GM12878 (cell line): ENCODE results near the gene FAM227B. TPM values are rescaled to one million over a fixed set of nuclear protein-coding genes. Genes with fewer than 3 reads are reported as not detected.

Experiments used
- ATAC-seq: fragments of 200-7000 bp; cut with Tn5 transposase; 3 replicates; pipeline ENCODE4 v1.9.1; 2020; ENCODE audit warnings: mild to moderate bottlenecking, moderate library complexity
- BruUV-seq: library from RNA; stranded (reverse); fragments of 400-500 nt; replicated peaks from 2 replicates; lab custom pipeline; 2021; lab: Mats Ljungman, UMichigan
- CTCF ChIA-PET: fragments of 300-600 bp; sonication (Branson Sonifier 250); formaldehyde crosslinking; extraction: SDS; loops from one replicate; lab custom pipeline; 2021; ENCODE audit warnings: inconsistent platforms; lab: Yijun Ruan, JAX
- POLR2A ChIA-PET: fragments of 350-600 bp; formaldehyde crosslinking; extraction: SDS; loops from one replicate; lab custom pipeline; 2021; ENCODE audit warnings: inconsistent platforms; lab: Charles Lee
- RAD21 ChIA-PET: fragments of 300-600 bp; sonication (Branson Sonifier 250); formaldehyde crosslinking; loops from one replicate; lab custom pipeline; 2023; ENCODE audit warnings: antibody characterized with exemption; ENCODE audit not compliant: unreplicated experiment; lab: Charles Lee
- SMC1A ChIA-PET: fragments of 300-600 bp; sonication (Branson Sonifier 250); formaldehyde crosslinking; loops from one replicate; lab custom pipeline; 2023; ENCODE audit not compliant: unreplicated experiment, uncharacterized antibody; lab: Charles Lee
- DNase-seq: peaks from one replicate; pipeline ENCODE4 v3.0.0-alpha.2; 2011; ENCODE audit warnings: low read depth, low spot score
- FAIRE-seq: peaks from 3 replicates; lab custom pipeline; 2011; peaks lifted over from hg19 to GRCh38; lab: Jason Lieb, UNC
- H2AFZ ChIP-seq: 2 replicates; pipeline ENCODE4 v1.6.0; 2011; ENCODE audit warnings: low read depth, low read length, control low read depth; ENCODE audit not compliant: control insufficient read depth
- H3K27ac ChIP-seq: 2 replicates; pipeline ENCODE4 v1.5.1; 2011; ENCODE audit warnings: control low read depth; ENCODE audit not compliant: control insufficient read depth, insufficient read depth
- H3K27me3 ChIP-seq, 2 experiments: replicated peaks in 1 of 2; 2 replicates each; pipeline versions ENCODE4 v1.6.0 to v1.6.1; 2011; ENCODE audit warnings: low read length in 1 of 2; ENCODE audit not compliant: control insufficient read depth in 2 of 2, insufficient read depth in 2 of 2
- H3K36me3 ChIP-seq, 2 experiments: 2 replicates each; pipeline ENCODE4 v1.5.1; 2011; ENCODE audit warnings: low read length in 1 of 2; ENCODE audit not compliant: control insufficient read depth in 2 of 2, insufficient read depth in 2 of 2
- H3K4me1 ChIP-seq: 2 replicates; pipeline ENCODE4 v1.6.1; 2011; ENCODE audit warnings: mild to moderate bottlenecking, low read length, moderate library complexity, mixed read lengths; ENCODE audit not compliant: control insufficient read depth, insufficient read depth
- H3K4me2 ChIP-seq: 2 replicates; pipeline ENCODE4 v1.6.0; 2011; ENCODE audit warnings: control low read depth; ENCODE audit not compliant: control insufficient read depth, insufficient read depth
- H3K4me3 ChIP-seq: fragments of 200-600 bp; sonication (generic); 2 replicates; pipeline ENCODE4 v1.5.1; 2016
- H3K79me2 ChIP-seq: 2 replicates; pipeline ENCODE4 v1.6.0; 2011; ENCODE audit warnings: low read length; ENCODE audit not compliant: control insufficient read depth, insufficient read depth
- H3K9ac ChIP-seq: 2 replicates; pipeline ENCODE4 v1.8.0; 2011; ENCODE audit warnings: low read length, control low read depth, mixed read lengths; ENCODE audit not compliant: control insufficient read depth, insufficient read depth
- H3K9me3 ChIP-seq: replicated peaks from 3 replicates; pipeline ENCODE4 v1.5.1; 2011; ENCODE audit warnings: mild to moderate bottlenecking, low read length; ENCODE audit not compliant: control insufficient read depth, insufficient read depth
- H4K20me1 ChIP-seq: 2 replicates; pipeline ENCODE4 v1.6.0; 2011; ENCODE audit not compliant: control insufficient read depth, insufficient read depth
- EP300 ChIP-seq, 2 experiments: fragments of 150-350 bp in 1 of 2; IDR thresholded peaks; 2 replicates each; pipeline ENCODE4 v1.6.1; 2011 to 2012; ENCODE audit warnings: low read depth in 2 of 2, low read length in 2 of 2, borderline replicate concordance in 1 of 2, improper control_type of control experiment in 1 of 2, inconsistent platforms in 1 of 2; ENCODE audit not compliant: control insufficient read depth in 1 of 2
- HDAC6 ChIP-seq: fragments of 200-600 bp; sonication (generic); IDR thresholded peaks from one replicate; pipeline ENCODE4 v1.8.0; 2017; ENCODE audit warnings: antibody characterized with exemption; ENCODE audit not compliant: unreplicated experiment
- MYC ChIP-seq: IDR thresholded peaks from 2 replicates; pipeline ENCODE4 v1.6.1; 2011; ENCODE audit warnings: mild to moderate bottlenecking, low read length, moderate library complexity, inconsistent platforms; ENCODE audit not compliant: insufficient read depth, insufficient replicate concordance, insufficient read length, severe bottlenecking
- POLR2AphosphoS5 ChIP-seq: IDR thresholded peaks from 2 replicates; pipeline ENCODE4 v1.6.1; 2011; ENCODE audit warnings: mild to moderate bottlenecking, low read length, inconsistent platforms
- SUZ12 ChIP-seq: fragments of 200-600 bp; sonication (generic); IDR thresholded peaks from one replicate; pipeline ENCODE4 v1.6.1; 2018; ENCODE audit warnings: antibody characterized with exemption, mild to moderate bottlenecking; ENCODE audit not compliant: unreplicated experiment
- TAF1 ChIP-seq: IDR thresholded peaks from 2 replicates; pipeline ENCODE4 v1.6.1; 2011; ENCODE audit warnings: mild to moderate bottlenecking, low read depth, low read length, borderline replicate concordance
- ZNF24 ChIP-seq: fragments of 450-650 bp; IDR thresholded peaks from 2 replicates; pipeline ENCODE4 v1.6.1; 2017; ENCODE audit warnings: antibody characterized with exemption, mild to moderate bottlenecking
- ZNF274 ChIP-seq: IDR thresholded peaks from one replicate; pipeline ENCODE4 v1.8.0; 2011; ENCODE audit not compliant: insufficient read length, insufficient read depth
- WGBS: methylation state at CpG from one replicate; pipeline ENCODE4 v1.1.6; 2016; ENCODE audit warnings: low lambda C conversion rate; ENCODE audit not compliant: insufficient replicate concordance, insufficient coverage; ENCODE audit errors: missing lambda C conversion rate; 5-methylcytosine and 5-hydroxymethylcytosine counted together
- in situ Hi-C: fragments of 300-500 bp; cut with MboI; formaldehyde crosslinking; loops from 9 replicates; pipeline ENCODE4 v1.14.3; 2018; ENCODE audit warnings: mixed read lengths
- intact Hi-C: fragments of 100-400 bp; cut with micrococcal nuclease; formaldehyde crosslinking; loops from one replicate; pipeline ENCODE4 v1.14.2; 2022; ENCODE audit not compliant: unreplicated experiment
- polyA plus RNA-seq, 11 experiments: library from polyadenylated mRNA; depleted of rRNA in 4 of 11; unstranded in 6 of 11; stranded (reverse) in 5 of 11; fragments of >200 nt; fragmentation: Nextera tagmentation in 4 of 11; fragmentation: Illumina TruSeq in 1 of 11; extraction: Ambion mirVana in 4 of 11; extraction: Trizol in 1 of 11; gene quantifications; 1 replicate in 1 of 11; 2 replicates in 10 of 11; pipeline versions ENCODE4 v1.2.1 to v1.2.3, GENCODE V29; 2011 to 2016; ENCODE audit warnings: inconsistent platforms in 2 of 11, missing spikeins in 2 of 11, low read depth in 1 of 11
- total RNA-seq, 4 experiments: library from RNA; depleted of rRNA in 3 of 4; stranded (reverse); fragments of >200 nt in 3 of 4; fragmentation: Illumina TruSeq in 1 of 4; extraction: Trizol in 1 of 4; gene quantifications; 2 replicates each; pipeline versions ENCODE4 v1.2.1 to v1.2.3, GENCODE V29; 2013 to 2021
- TF ChIP-seq, protein P1 (sequence below): fragments of 450-650 bp; IDR thresholded peaks from 2 replicates; pipeline ENCODE4 v1.6.1; 2018; ENCODE audit warnings: mild to moderate bottlenecking, low read depth, moderate library complexity; ENCODE audit not compliant: partially characterized antibody
- TF ChIP-seq, protein P2 (sequence below): fragments of 450-650 bp; IDR thresholded peaks from 2 replicates; pipeline ENCODE4 v1.6.1; 2016; ENCODE audit warnings: mild to moderate bottlenecking
- TF ChIP-seq, protein P3 (sequence below): fragments of 450-650 bp; IDR thresholded peaks from 2 replicates; pipeline ENCODE4 v1.6.1; 2017; ENCODE audit warnings: mild to moderate bottlenecking, moderate library complexity

Gene FAM227B
- total and polyA plus RNA-seq, 10 of the 15 experiments (the other 5 are each of a cell fraction or from before 2014, with no cell fraction given), result 3.9 to 12.6 (median 6.9) TPM

DNA sequence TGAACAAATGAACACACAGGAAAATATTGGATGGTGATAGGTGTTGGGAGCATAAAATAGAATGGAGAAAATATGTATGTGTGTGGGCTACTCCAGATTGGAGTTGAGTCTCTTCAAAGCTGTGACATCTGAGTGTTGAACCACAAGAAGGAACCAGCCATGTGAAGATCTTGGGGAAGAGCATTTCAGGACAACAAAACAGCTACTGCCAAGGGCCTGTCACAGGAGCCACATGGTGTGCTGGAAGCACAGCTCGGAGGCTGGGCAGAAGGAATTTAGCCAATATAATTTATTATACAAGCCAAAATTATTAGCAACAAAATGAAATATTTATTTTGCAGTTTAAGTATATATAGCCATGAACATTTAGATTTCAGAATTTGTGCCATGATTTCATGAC lies 305.9 kb downstream of the FAM227B start:
- ChIA-PET POLR2A (no interaction called here), SMC1A (interaction anchor here (0.8 kb wide), 1 partner anchor 107 kb away, joined by 3 read pairs; no protein-coding TSS in a partner anchor), RAD21 (no interaction called here), CTCF (no interaction called here)
- ATAC-seq (no peak), DNase-seq (no peak), FAIRE-seq (no peak)
- Histone ChIP-seq H3K4me2 (no peak overlapping the region), H3K4me3 (no peak overlapping the region), H3K27ac (no peak overlapping the region), H2AFZ (no peak overlapping the region), H3K27me3 (no peaks in the 10 kb centered on the region), H3K9me3 (no peaks in the 10 kb centered on the region), H3K9ac (no peak overlapping the region), H4K20me1 (no peaks in the 10 kb centered on the region), H3K36me3 (no peaks in the 10 kb centered on the region; a peak in 1 of 4 replicates), H3K4me1 (no peaks in the 10 kb centered on the region), H3K79me2 (no peaks in the 10 kb centered on the region)
- intact Hi-C loops (no loop called here), in situ Hi-C loops (no loop called here)
- TF ChIP-seq SUZ12, result no peak
- TF ChIP-seq ZNF274, result no peak
- TF ChIP-seq, protein P1, sequence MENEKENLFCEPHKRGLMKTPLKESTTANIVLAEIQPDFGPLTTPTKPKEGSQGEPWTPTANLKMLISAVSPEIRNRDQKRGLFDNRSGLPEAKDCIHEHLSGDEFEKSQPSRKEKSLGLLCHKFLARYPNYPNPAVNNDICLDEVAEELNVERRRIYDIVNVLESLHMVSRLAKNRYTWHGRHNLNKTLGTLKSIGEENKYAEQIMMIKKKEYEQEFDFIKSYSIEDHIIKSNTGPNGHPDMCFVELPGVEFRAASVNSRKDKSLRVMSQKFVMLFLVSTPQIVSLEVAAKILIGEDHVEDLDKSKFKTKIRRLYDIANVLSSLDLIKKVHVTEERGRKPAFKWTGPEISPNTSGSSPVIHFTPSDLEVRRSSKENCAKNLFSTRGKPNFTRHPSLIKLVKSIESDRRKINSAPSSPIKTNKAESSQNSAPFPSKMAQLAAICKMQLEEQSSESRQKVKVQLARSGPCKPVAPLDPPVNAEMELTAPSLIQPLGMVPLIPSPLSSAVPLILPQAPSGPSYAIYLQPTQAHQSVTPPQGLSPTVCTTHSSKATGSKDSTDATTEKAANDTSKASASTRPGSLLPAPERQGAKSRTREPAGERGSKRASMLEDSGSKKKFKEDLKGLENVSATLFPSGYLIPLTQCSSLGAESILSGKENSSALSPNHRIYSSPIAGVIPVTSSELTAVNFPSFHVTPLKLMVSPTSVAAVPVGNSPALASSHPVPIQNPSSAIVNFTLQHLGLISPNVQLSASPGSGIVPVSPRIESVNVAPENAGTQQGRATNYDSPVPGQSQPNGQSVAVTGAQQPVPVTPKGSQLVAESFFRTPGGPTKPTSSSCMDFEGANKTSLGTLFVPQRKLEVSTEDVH, result no peak
- TF ChIP-seq, protein P2, sequence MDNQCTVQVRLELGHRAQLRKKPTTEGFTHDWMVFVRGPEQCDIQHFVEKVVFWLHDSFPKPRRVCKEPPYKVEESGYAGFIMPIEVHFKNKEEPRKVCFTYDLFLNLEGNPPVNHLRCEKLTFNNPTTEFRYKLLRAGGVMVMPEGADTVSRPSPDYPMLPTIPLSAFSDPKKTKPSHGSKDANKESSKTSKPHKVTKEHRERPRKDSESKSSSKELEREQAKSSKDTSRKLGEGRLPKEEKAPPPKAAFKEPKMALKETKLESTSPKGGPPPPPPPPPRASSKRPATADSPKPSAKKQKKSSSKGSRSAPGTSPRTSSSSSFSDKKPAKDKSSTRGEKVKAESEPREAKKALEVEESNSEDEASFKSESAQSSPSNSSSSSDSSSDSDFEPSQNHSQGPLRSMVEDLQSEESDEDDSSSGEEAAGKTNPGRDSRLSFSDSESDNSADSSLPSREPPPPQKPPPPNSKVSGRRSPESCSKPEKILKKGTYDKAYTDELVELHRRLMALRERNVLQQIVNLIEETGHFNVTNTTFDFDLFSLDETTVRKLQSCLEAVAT, result no peak
- TF ChIP-seq, protein P3, sequence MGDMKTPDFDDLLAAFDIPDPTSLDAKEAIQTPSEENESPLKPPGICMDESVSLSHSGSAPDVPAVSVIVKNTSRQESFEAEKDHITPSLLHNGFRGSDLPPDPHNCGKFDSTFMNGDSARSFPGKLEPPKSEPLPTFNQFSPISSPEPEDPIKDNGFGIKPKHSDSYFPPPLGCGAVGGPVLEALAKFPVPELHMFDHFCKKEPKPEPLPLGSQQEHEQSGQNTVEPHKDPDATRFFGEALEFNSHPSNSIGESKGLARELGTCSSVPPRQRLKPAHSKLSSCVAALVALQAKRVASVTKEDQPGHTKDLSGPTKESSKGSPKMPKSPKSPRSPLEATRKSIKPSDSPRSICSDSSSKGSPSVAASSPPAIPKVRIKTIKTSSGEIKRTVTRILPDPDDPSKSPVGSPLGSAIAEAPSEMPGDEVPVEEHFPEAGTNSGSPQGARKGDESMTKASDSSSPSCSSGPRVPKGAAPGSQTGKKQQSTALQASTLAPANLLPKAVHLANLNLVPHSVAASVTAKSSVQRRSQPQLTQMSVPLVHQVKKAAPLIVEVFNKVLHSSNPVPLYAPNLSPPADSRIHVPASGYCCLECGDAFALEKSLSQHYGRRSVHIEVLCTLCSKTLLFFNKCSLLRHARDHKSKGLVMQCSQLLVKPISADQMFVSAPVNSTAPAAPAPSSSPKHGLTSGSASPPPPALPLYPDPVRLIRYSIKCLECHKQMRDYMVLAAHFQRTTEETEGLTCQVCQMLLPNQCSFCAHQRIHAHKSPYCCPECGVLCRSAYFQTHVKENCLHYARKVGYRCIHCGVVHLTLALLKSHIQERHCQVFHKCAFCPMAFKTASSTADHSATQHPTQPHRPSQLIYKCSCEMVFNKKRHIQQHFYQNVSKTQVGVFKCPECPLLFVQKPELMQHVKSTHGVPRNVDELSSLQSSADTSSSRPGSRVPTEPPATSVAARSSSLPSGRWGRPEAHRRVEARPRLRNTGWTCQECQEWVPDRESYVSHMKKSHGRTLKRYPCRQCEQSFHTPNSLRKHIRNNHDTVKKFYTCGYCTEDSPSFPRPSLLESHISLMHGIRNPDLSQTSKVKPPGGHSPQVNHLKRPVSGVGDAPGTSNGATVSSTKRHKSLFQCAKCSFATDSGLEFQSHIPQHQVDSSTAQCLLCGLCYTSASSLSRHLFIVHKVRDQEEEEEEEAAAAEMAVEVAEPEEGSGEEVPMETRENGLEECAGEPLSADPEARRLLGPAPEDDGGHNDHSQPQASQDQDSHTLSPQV, result no peak
- no peak for TF ChIP-seq EP300 (IDR thresholded peaks at IDR 0.05; ENCODE audit: borderline replicate concordance in 1 of 2, control insufficient read depth in 1 of 2, low read depth in 2 of 2, low read length in 2 of 2)
- TF ChIP-seq TAF1, result no peak
- no peak for TF ChIP-seq POLR2AphosphoS5
- no peak for TF ChIP-seq HDAC6
- TF ChIP-seq ZNF24, result no peak
- no peak for TF ChIP-seq MYC
- BruUV-seq, result no TSS peak
- WGBS, result 59% methylated on average over 1 of the region's 1 CpG
